ENCODE data around the gene CDH13.

The CDH13 gene

GRCh38 chr16:83335076-83335475 is 708.3 kb downstream of the CDH13 start:
- H3K4me3 ChIP-seq (ENCODE audit: low read length): no peak overlapping the region
- H3K27me3 ChIP-seq (ENCODE audit: control insufficient read depth, insufficient read depth, low read length): no peaks in the 10 kb centered on the region
- H3K4me1 ChIP-seq (ENCODE audit: control insufficient read depth, insufficient read depth, low read length): peaks cover 27% of the 10 kb centered on the region
- no peak overlapping the region for H3K4me2 ChIP-seq (ENCODE audit: low read length)
- H3K36me3 ChIP-seq (ENCODE audit: insufficient read depth, low read length): no peaks in the 10 kb centered on the region
- H3K9ac ChIP-seq (ENCODE audit: low read depth, low read length): no peak overlapping the region
- H3K9me3 ChIP-seq (replicated peaks; ENCODE audit: low read length): no peaks in the 10 kb centered on the region

- Histone ChIP-seq H3K9ac (ENCODE audit: low read depth, low read length) (peak overlapping the region; percentile 30), H3K4me1 (ENCODE audit: control insufficient read depth, insufficient read depth, low read length) (peaks cover 27% of the 10 kb centered on the region), H3K9me3 (replicated peaks; ENCODE audit: low read length) (no peaks in the 10 kb centered on the region), H3K27me3 (ENCODE audit: control insufficient read depth, insufficient read depth, low read length) (no peaks in the 10 kb centered on the region), H3K36me3 (ENCODE audit: insufficient read depth, low read length) (no peaks in the 10 kb centered on the region), H3K4me2 (ENCODE audit: low read length) (peak overlapping the region; percentile 60), H3K4me3 (ENCODE audit: low read length) (no peak overlapping the region)
Measured at GRCh38 chr16:83336603-83337002, 709.8 kb downstream of the CDH13 start.

GRCh38 chr16:83338138-83338537 is 711.4 kb downstream of the CDH13 start:
- no peaks in the 10 kb centered on the region for H3K36me3 ChIP-seq (ENCODE audit: insufficient read depth, low read length)
- H3K4me3 ChIP-seq (ENCODE audit: low read length): no peak overlapping the region
- H3K9ac ChIP-seq (ENCODE audit: low read depth, low read length): no peak overlapping the region
- H3K9me3 ChIP-seq (replicated peaks; ENCODE audit: low read length): no peaks in the 10 kb centered on the region
- H3K4me1 ChIP-seq (ENCODE audit: control insufficient read depth, insufficient read depth, low read length): peaks cover 35% of the 10 kb centered on the region
- no peak overlapping the region for H3K4me2 ChIP-seq (ENCODE audit: low read length)
- H3K27me3 ChIP-seq (ENCODE audit: control insufficient read depth, insufficient read depth, low read length): no peaks in the 10 kb centered on the region

- Histone ChIP-seq H3K9ac (ENCODE audit: low read depth, low read length) (no peak overlapping the region), H3K27me3 (ENCODE audit: control insufficient read depth, insufficient read depth, low read length) (no peaks in the 10 kb centered on the region), H3K9me3 (replicated peaks; ENCODE audit: low read length) (no peaks in the 10 kb centered on the region), H3K4me3 (ENCODE audit: low read length) (no peak overlapping the region), H3K4me2 (ENCODE audit: low read length) (no peak overlapping the region), H3K4me1 (ENCODE audit: control insufficient read depth, insufficient read depth, low read length) (peaks cover 43% of the 10 kb centered on the region), H3K36me3 (ENCODE audit: insufficient read depth, low read length) (no peaks in the 10 kb centered on the region)
Measured at GRCh38 chr16:83338941-83339340, 712.2 kb downstream of the CDH13 start.

- Histone ChIP-seq H3K27me3 (ENCODE audit: control insufficient read depth, insufficient read depth, low read length) (no peaks in the 10 kb centered on the region), H3K9ac (ENCODE audit: low read depth, low read length) (peak overlapping the region; percentile 44)
Measured at GRCh38 chr16:83343935-83344366, 717.2 kb downstream of the CDH13 start.

GRCh38 chr16:83345846-83346640 is 719.3 kb downstream of the CDH13 start:
- H3K9me3 ChIP-seq (replicated peaks; ENCODE audit: low read length): no peaks in the 10 kb centered on the region
- no peak overlapping the region for H3K4me2 ChIP-seq (ENCODE audit: low read length)
- no peak overlapping the region for H3K4me3 ChIP-seq (ENCODE audit: low read length)
- peaks cover 6% of the 10 kb centered on the region for H3K36me3 ChIP-seq (ENCODE audit: insufficient read depth, low read length)
- peaks cover 26% of the 10 kb centered on the region for H3K4me1 ChIP-seq (ENCODE audit: control insufficient read depth, insufficient read depth, low read length)
- no peak overlapping the region for H3K9ac ChIP-seq (ENCODE audit: low read depth, low read length)
- no peaks in the 10 kb centered on the region for H3K27me3 ChIP-seq (ENCODE audit: control insufficient read depth, insufficient read depth, low read length)

More at GRCh38 chr16:83343935-83344366, 717.2 kb downstream of the CDH13 start:
- peak overlapping the region; percentile 64 for H3K4me2 ChIP-seq (ENCODE audit: low read length)
- H3K36me3 ChIP-seq (ENCODE audit: insufficient read depth, low read length): peaks cover 6% of the 10 kb centered on the region
- no peaks in the 10 kb centered on the region for H3K9me3 ChIP-seq (replicated peaks; ENCODE audit: low read length)
- H3K4me3 ChIP-seq (ENCODE audit: low read length): peak overlapping the region; percentile 18
- peaks cover 31% of the 10 kb centered on the region for H3K4me1 ChIP-seq (ENCODE audit: control insufficient read depth, insufficient read depth, low read length)

- no peaks in the 10 kb centered on the region for H3K27me3 ChIP-seq (ENCODE audit: control insufficient read depth, insufficient read depth, low read length)
- peaks cover 11% of the 10 kb centered on the region for H3K4me1 ChIP-seq (ENCODE audit: control insufficient read depth, insufficient read depth, low read length)
- no peak overlapping the region for H3K4me3 ChIP-seq (ENCODE audit: low read length)
- no peak overlapping the region for H3K4me2 ChIP-seq (ENCODE audit: low read length)
- peaks cover 6% of the 10 kb centered on the region for H3K36me3 ChIP-seq (ENCODE audit: insufficient read depth, low read length)
- H3K9ac ChIP-seq (ENCODE audit: low read depth, low read length): no peak overlapping the region
- H3K9me3 ChIP-seq (replicated peaks; ENCODE audit: low read length): no peaks in the 10 kb centered on the region
Measured at GRCh38 chr16:83348991-83349390, 722.2 kb downstream of the CDH13 start.

- no peak overlapping the region for H3K4me3 ChIP-seq (ENCODE audit: low read length)
- no peak overlapping the region for H3K9ac ChIP-seq (ENCODE audit: low read depth, low read length)
- no peaks in the 10 kb centered on the region for H3K36me3 ChIP-seq (ENCODE audit: insufficient read depth, low read length)
- no peaks in the 10 kb centered on the region for H3K9me3 ChIP-seq (replicated peaks; ENCODE audit: low read length)
- H3K4me2 ChIP-seq (ENCODE audit: low read length): no peak overlapping the region
- H3K27me3 ChIP-seq (ENCODE audit: control insufficient read depth, insufficient read depth, low read length): no peaks in the 10 kb centered on the region
- peaks cover 15% of the 10 kb centered on the region for H3K4me1 ChIP-seq (ENCODE audit: control insufficient read depth, insufficient read depth, low read length)
Measured at GRCh38 chr16:83350481-83350880, 723.7 kb downstream of the CDH13 start.

- Histone ChIP-seq H3K9me3 (replicated peaks; ENCODE audit: low read length) (no peaks in the 10 kb centered on the region), H3K4me3 (ENCODE audit: low read length) (no peak overlapping the region), H3K4me2 (ENCODE audit: low read length) (no peak overlapping the region), H3K36me3 (ENCODE audit: insufficient read depth, low read length) (no peaks in the 10 kb centered on the region), H3K9ac (ENCODE audit: low read depth, low read length) (no peak overlapping the region), H3K4me1 (ENCODE audit: control insufficient read depth, insufficient read depth, low read length) (peaks cover 21% of the 10 kb centered on the region), H3K27me3 (ENCODE audit: control insufficient read depth, insufficient read depth, low read length) (no peaks in the 10 kb centered on the region)
Measured at GRCh38 chr16:83351846-83352245, 725.1 kb downstream of the CDH13 start.

GRCh38 chr16:83353241-83353640 is 726.5 kb downstream of the CDH13 start:
- no peak overlapping the region for H3K9ac ChIP-seq (ENCODE audit: low read depth, low read length)
- H3K4me2 ChIP-seq (ENCODE audit: low read length): no peak overlapping the region
- H3K4me1 ChIP-seq (ENCODE audit: control insufficient read depth, insufficient read depth, low read length): peaks cover 21% of the 10 kb centered on the region
- no peaks in the 10 kb centered on the region for H3K9me3 ChIP-seq (replicated peaks; ENCODE audit: low read length)
- no peaks in the 10 kb centered on the region for H3K27me3 ChIP-seq (ENCODE audit: control insufficient read depth, insufficient read depth, low read length)
- no peak overlapping the region for H3K4me3 ChIP-seq (ENCODE audit: low read length)
- H3K36me3 ChIP-seq (ENCODE audit: insufficient read depth, low read length): no peaks in the 10 kb centered on the region

- H3K27me3 ChIP-seq (ENCODE audit: control insufficient read depth, insufficient read depth, low read length): no peaks in the 10 kb centered on the region
- H3K9ac ChIP-seq (ENCODE audit: low read depth, low read length): no peak overlapping the region
Measured at GRCh38 chr16:83354015-83354414, 727.2 kb downstream of the CDH13 start.

More at GRCh38 chr16:83354015-83354414, 727.2 kb downstream of the CDH13 start:
- Histone ChIP-seq H3K4me3 (ENCODE audit: low read length) (no peak overlapping the region), H3K4me2 (ENCODE audit: low read length) (peak overlapping the region; percentile 12), H3K36me3 (ENCODE audit: insufficient read depth, low read length) (no peaks in the 10 kb centered on the region), H3K4me1 (ENCODE audit: control insufficient read depth, insufficient read depth, low read length) (peaks cover 21% of the 10 kb centered on the region), H3K9me3 (replicated peaks; ENCODE audit: low read length) (no peaks in the 10 kb centered on the region)

All from skeletal muscle satellite cell (primary cell).